ENCODE data around the gene TAS1R1.

Gene TAS1R1

GRCh38 chr1:6554907-6555778 is at the start of gene TAS1R1:
Gene TAS1R1, plus strand, starts transcription at chr1:6555307. Its CDS starts 67 bp downstream, at chr1:6555374.
- no peak for DNase-seq

- no peak for DNase-seq
Observed at GRCh38 chr1:6505367-6506209, 49.5 kb upstream of the TAS1R1 start.

- DNase-seq = no peak
Observed at GRCh38 chr1:6506210-6507036, 48.7 kb upstream of the TAS1R1 start.

- no peak for DNase-seq
Observed at GRCh38 chr1:6507037-6507428, 48.1 kb upstream of the TAS1R1 start.

- no peak for DNase-seq
Observed at GRCh38 chr1:6507461-6507911, 47.6 kb upstream of the TAS1R1 start.

GRCh38 chr1:6508154-6508815 is 46.8 kb upstream of the TAS1R1 start:
- DNase-seq = no peak

GRCh38 chr1:6508816-6509189 is 46.3 kb upstream of the TAS1R1 start:
- DNase-seq = no peak

GRCh38 chr1:6509220-6509918 is 45.7 kb upstream of the TAS1R1 start:
- DNase-seq = no peak

GRCh38 chr1:6509919-6510291 is 45.2 kb upstream of the TAS1R1 start:
- DNase-seq = no peak

- DNase-seq = no peak
Observed at GRCh38 chr1:6510493-6510892, 44.6 kb upstream of the TAS1R1 start.

- DNase-seq = no peak
Observed at GRCh38 chr1:6511056-6511455, 44.1 kb upstream of the TAS1R1 start.

GRCh38 chr1:6511561-6512244 is 43.4 kb upstream of the TAS1R1 start:
- no peak for DNase-seq

- no peak for DNase-seq
Observed at GRCh38 chr1:6512245-6512907, 42.7 kb upstream of the TAS1R1 start.

- DNase-seq = no peak
Observed at GRCh38 chr1:6512908-6513280, 42.2 kb upstream of the TAS1R1 start.

GRCh38 chr1:6513320-6513801 is 41.7 kb upstream of the TAS1R1 start:
- DNase-seq = no peak

- DNase-seq = no peak
Observed at GRCh38 chr1:6515771-6516170, 39.3 kb upstream of the TAS1R1 start.

- DNase-seq = no peak
Observed at GRCh38 chr1:6517435-6517851, 37.7 kb upstream of the TAS1R1 start.

- DNase-seq = no peak
Observed at GRCh38 chr1:6519491-6519934, 35.6 kb upstream of the TAS1R1 start.

GRCh38 chr1:6519935-6520671 is 35.0 kb upstream of the TAS1R1 start:
- no peak for DNase-seq

- DNase-seq = no peak
Observed at GRCh38 chr1:6521536-6521935, 33.6 kb upstream of the TAS1R1 start.
